ENCODE results near the gene DGKG.

DGKG gene

DNA sequence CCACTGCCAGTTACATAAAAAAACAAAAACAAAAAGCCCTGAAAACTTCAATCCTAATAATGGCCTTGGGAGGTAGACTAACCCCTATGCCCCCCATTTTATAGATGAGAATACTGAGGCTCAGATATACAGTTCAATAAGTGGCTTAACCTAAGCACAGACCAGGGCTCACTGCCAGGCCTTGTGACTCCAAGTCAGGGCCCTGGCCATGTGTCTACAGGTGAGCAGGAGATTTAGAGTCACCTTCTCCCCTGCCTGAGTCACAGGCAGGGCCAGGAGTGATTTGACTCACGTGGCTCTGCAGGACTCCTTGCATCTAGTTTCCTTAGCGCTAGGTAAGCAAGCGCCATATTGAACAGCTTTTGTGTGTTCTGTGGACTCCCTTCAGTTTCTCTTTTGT is 154.5 kb downstream of the DGKG start:
- DNase-seq, result no peak

DNA sequence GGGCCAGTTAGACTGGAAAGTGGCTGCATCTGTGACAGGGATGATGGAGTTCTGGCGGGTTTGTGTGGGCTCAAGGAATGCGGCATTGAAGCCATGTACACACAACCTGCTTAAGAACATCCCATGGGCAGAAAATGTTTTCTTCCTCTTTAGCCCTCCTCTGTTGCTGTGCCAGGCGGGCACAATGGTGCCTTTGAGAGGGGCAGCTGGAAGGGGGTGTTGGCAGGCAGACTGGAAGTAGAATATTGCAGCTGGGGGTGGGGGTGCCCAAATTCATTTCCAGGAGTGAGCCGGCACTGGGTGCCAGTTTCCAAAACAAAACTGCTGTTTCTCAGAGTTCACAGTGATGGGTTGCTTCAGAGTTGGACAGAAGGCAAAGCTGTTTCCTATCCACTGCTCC is 161.3 kb downstream of the DGKG start:
- DNase-seq, result no peak

- no peak for DNase-seq
These were observed 163.6 kb downstream of the DGKG start for GRCh38 chr3:186198442-186198841.

GRCh38 chr3:186194451-186194811 is 167.6 kb downstream of the DGKG start:
- no peak for DNase-seq

GRCh38 chr3:186193534-186194450 is 168.2 kb downstream of the DGKG start:
- DNase-seq, result no peak

DNA sequence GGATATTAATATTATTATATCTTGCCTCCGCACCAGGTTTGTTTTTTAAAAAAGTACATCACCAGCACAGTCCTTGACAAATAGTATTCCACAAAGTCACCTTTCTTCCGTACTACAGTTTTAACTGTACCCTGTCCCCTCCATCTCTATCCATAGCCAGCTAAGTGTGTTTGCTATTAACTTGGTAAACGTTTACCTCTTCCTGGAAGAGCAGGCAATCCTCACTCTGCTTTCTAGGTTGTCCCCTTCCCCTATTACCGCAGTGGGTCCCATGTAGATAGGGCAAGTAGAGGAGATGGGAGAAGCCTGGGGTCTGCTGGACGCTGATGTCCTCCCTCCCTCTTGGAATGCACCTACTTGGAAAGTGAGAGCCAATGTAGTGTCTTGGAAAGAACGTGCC is 169.2 kb downstream of the DGKG start:
- no peak for DNase-seq

DNA sequence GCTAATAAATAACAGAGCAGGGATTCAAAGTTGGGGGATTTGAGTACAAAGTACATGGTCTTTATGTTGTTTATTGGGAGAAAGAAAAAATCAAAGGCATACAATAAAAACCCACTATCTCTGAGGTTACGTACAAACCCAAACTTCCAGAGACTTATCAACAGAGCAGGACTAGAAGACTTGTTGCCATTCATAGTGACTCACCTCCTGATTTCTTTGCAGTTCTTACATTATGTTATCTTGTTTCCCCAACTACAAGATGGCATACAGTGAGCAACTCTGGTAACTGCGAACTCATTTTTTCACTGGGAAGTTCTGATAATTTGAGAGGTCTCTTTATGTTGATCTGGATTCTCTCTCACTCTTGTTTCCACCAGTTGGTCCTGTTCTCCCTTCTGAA is 172.5 kb downstream of the DGKG start:
- DNase-seq, result no peak

GRCh38 chr3:186187401-186188275 is 174.4 kb downstream of the DGKG start:
- no peak for DNase-seq

DNA sequence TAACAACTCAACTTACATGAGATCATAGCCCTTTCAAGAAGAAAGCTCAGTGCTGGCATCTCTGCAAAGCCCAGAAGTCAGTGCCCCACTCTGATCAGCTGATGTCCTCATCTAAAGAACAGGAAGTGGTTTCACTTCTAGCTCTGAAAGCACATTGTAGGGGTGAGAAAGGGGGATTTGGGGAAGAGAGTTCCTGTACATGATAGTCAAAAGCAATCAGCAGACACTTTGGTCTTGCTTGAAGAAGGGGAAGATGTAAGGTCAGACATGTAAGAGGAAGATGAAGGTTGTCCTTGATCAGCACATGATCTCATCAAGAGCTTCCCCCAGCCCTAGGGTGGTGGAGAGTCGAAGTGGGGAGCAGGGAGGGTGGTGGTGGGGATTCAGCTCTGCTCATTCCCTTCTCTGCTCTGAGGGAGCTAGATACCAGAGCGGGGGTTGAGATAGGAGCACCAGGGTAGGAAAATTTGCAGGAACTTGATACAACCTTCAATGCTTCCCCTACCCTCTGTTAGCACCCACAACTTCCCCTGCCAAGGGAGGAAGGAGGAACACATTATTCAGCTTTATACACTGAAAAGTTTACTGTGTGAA is 176.7 kb downstream of the DGKG start:
- DNase-seq, result peak; percentile 27 to 32

GRCh38 chr3:186184021-186184420 is 178.0 kb downstream of the DGKG start:
- no peak for DNase-seq

DNA sequence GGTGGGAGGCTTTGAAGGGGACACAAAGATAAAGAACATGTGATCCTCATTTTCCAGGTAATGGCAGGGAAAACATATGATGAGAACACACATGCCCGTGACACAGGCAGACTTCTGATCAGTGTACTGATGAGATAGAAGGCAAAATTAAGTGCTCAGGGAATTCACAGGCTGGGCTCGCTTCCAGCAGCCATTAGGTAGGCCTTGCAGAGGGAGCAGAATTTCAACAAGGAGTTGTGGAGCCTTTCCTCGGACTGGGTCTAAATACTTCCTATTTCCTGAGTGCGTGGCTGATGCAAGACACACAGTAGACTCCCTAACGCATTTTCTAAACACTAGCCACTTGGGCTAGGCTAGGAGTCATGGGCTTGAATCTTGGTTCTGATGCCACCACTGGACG is 179.2 kb downstream of the DGKG start:
- DNase-seq, result no peak

GRCh38 chr3:186181901-186182300 is 180.1 kb downstream of the DGKG start:
- DNase-seq, result no peak

DNA sequence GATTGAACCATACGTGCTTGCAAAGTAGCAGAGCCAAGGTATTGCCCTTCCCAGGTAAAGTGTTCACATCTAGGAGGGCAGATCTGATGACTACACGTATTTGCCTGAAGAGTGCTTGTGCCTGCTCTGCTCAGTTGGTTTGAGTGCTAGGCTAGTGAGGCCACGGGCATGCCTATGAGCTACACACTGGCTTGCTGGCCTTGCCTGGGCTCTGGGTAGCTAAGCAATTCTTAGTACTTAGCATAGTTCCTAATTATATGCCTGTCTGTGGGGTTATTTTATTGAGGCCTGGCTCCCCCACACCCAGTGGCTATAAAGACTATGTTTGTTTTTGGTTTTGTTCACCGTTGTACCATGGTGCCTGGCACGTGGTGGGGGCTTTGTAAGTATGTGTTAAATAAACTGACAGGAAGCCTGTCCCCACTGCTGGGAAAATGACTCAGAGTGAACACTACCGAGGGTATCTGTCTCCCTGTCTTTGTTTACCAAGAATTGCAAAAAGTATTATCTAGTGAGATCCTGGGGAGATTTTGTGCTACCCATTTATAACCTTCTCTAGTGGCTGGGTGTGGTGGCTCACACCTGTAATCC is 181.0 kb downstream of the DGKG start:
- no peak for DNase-seq

DNA sequence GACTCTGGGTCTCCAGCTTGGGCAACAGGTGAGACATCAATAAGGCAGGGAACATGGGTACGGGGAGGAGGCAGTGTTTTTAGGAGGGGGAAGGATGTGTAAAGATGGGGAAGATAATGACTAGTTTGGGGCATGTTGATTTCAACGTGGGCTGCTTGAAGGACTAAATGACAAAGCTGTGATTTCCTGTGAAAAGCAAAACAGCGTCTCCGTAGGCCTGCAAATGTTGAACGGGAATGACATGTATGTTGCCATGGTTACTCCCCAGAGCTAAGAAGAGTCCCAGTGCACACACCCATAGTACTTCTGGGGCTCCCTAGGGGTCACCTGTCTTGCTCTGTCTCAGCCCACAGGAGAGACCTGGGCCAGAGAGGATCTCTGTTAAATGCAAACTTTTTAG is 181.9 kb downstream of the DGKG start:
- peak in 1 of 2 donors; percentile 2 for DNase-seq

DNA sequence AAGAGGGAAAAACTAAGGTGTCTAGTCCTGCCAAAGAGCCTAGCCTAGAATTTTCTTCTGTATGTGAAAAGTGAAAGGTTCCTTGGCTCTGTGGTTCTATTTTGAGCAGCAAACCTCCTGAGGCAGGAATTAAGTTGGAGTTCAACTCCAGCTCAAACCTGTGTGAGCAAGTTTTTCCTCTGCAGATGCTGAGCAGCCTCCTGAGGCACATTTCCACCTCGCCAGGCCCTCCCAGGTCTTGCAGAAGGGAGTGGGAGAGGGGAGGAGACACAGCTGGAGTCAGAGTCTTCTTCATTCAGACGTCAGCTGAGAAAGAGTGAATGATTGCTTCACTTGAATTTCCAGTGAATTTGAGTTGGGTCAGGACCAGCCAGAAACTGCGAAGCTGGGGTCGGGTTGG is 183.6 kb downstream of the DGKG start:
- DNase-seq, result no peak

DNA sequence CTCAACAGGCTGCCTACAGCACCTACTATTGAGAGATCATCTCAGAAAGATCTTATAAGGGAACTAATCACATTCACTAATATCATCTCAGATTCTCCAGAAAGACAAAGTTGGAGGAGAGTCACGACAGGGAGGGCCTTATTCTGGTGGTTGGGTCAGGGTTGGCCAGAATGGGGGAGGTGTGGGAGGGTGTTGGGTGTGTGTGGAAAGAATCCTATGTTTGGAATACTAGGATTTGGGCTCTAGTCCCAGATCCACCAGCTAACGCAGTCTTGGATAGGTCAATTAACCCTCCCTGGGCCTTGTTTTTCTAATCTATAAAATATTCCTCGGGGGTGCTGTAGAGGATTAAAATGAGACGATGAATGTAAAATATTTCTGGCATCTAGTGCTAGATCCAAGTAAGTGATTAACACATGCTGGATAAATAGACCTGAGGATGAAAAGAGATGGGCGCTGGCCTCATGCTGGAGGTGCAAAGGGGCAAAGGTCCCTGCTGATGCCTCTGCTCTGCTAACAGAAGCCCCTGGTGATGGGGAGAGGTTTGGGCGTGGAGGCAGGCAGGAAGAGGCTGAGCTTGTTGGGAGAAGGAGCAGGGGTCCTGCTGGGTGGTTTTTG is 185.6 kb downstream of the DGKG start:
- DNase-seq, result no peak

- no peak for DNase-seq
These were observed 188.7 kb downstream of the DGKG start for GRCh38 chr3:186173224-186173815.

- DNase-seq, result no peak
These were observed 189.7 kb downstream of the DGKG start for GRCh38 chr3:186172353-186172752.

DNA sequence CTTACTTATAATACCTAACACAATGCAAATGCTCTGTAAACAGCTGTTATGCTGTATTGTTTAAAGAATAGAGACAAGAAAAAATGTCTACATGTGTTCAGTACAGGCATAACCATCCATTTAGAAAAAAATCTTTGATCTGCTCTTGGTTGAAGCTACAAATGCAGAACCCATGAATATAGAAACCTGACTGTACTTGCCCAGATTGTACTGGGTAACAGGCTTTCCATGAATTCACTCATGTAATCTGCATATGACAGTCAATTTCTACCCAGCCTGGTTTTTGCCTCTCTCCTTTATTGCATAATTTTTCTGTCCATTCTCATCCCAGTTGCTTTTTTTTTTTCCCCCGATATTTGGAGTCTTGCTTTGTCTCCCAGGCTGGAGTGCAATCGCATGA is 190.5 kb downstream of the DGKG start:
- no peak for DNase-seq

GRCh38 chr3:186170516-186170915 is 191.5 kb downstream of the DGKG start:
- DNase-seq, result no peak

DNA sequence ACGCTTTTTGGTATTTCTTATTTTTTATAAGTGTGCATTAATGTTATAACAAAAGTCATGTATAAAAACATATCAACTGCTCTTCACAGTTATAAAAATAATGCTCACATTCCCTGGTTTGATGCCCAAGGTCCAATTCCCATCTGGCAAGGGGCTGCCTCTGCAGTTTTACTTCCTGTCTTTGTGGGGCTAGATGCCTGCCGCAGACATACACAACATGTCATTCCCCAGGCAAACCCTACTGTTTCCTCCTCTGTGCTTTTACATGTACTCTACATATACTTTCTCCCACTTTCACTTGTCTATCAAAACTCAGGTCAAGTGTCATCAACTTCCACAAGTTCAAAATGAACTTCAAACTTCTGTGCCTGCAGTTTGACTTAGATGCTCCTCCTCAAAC is 192.7 kb downstream of the DGKG start:
- no peak for DNase-seq

- no peak for DNase-seq
These were observed 193.1 kb downstream of the DGKG start for GRCh38 chr3:186168976-186169375.
